ENCODE results near the gene MAGEB17. TPM values are rescaled to one million over a fixed set of nuclear protein-coding genes. Genes with fewer than 3 reads are reported as not detected.

Gene MAGEB17
- total and polyA plus RNA-seq, 7 donors = 0.04 to 0.66 (median 0.60) TPM; not detected in 4

Other genes starting within 250 kb of the MAGEB17 start
- 1 to 10 TPM in 2 of 4 donors, under 1 TPM in 2; 0.54 to 2.8 (median 1.1) TPM for gene GRPR, start 43.9 kb upstream of the MAGEB17 start, total RNA-seq
- under 1 TPM in 1 of 3 donors, not detected in 2; 0.19 TPM for gene GRPR, start 43.9 kb upstream of the MAGEB17 start, polyA plus RNA-seq

Data from sigmoid colon (tissue), 7 donors.